GM19452 (cell line): Measurements from ENCODE around the gene CRIP2.

Source experiments
- ATAC-seq: cut with Tn5 transposase; IDR thresholded peaks from one replicate; pipeline ENCODE4 v1.9.1; 2021; ENCODE audit not compliant: unreplicated experiment

Gene CRIP2

DNA sequence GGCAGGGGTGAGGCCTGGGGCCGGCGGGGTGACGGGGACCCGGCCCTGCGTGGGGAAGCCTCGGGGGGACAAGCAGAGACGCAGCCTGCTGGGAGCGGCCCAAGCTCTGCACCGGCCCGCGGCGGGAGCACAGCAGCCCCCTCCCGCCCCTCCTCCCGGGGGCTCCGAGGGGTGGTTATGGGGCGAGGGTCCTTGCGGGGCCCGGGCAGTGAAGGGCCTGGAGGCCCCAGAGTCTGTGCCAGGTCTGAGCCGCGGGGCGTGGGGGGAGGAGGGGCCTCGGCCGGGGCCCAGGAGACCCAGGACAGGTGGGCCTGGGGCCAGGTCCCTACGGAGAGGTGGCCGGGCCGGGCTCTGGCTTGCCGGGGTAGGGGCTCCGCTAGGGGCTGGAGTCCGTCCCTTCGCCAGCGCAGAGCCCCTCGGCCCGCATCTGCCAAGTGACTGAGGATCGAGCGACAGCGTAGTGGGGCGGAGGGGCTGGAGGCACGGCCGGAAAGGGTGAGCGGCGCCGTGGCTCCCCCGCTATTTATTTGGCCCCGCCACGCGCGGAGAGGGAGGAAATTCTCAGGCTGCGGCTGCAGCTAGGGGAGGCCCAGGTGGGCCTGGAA, 52.3 kb downstream of the CRIP2 start:
- ATAC-seq = no peak

DNA sequence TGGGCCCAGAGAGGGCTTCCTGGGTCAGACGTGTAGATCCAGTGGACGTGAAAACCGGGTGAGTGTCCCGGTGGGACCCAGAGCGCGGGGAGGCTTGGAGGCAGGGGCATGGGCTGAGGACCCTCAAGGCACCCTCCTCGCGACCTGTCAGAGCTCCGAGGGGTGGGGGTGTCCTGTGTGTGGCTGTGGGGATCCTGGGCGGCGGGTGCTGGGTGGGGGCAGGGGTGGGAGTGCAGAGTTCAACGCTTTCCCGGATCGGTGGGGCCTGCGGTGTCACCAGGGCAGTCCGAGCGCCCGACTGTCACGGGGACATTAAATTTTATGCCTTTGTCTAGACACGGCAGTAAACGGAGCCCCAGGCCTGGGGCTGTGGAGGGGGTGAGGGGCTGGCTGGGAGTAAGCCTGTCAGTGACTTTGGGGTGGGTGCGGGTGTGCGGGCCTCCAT, 52.8 kb downstream of the CRIP2 start:
- no peak for ATAC-seq

DNA sequence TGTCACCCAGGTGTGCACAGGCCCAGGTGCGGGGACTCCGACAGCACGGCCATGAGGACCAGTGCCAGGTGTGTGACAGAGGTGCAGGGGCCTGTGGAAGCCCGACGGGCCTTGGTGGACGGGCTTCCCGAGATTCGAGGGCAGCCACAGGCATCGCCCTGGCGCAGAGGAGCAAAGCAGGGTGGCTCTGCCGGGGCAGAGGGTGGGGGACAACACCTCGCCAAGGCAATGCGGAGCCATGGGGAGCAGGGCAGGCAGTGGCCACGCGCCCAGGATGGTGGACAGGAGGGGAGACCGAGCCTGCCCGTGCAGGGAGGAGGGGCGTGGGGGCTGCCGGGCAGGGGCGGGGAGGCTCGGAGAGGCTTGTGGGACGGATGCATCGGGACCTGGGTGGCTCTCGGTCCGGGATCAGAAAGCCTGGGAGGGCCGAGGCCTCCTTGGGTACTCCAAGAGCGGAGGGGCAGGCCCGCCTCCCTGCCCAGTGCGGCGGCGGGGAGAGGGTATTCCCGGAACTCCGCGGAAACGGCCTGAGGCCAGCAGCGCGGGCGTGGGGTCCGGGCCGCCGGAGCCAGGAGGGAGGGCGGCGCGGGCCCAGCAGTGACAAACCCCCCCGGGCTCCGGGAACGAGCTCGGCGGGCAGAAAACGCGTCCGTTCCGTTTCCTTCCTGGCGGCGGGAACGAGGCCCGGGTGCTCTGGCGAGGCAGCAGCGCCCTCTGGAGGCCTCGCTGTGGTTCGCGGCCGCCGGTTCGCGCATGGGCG, 53.4 kb downstream of the CRIP2 start:
- ATAC-seq = no peak

DNA sequence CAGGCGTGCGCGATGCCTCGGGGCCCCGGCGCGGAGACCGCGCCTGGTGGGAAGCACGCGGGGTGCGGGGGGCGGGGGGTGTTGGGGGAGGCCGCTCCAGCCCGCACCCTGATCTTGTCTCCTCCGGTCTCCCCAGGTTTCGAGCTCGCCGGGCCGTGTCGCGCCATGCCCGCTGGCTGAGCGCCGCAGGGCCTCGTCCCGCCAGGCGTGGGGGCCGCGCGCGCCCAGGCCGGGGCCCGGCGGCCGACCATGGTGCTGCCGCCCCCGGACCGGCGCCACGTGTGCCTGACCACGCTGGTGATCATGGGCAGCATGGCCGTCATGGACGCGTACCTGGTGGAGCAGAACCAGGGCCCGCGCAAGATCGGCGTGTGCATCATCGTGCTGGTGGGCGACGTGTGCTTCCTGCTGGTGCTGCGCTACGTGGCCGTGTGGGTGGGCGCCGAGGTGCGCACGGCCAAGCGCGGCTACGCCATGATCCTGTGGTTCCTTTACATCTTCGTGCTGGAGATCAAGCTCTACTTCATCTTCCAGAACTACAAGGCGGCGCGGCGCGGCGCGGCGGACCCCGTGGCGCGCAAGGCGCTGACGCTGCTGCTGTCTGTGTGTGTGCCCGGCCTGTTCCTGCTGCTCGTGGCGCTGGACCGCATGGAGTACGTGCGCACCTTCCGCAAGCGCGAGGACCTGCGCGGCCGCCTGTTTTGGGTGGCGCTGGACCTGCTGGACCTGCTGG, 54.1 kb downstream of the CRIP2 start:
- ATAC-seq = no peak

DNA sequence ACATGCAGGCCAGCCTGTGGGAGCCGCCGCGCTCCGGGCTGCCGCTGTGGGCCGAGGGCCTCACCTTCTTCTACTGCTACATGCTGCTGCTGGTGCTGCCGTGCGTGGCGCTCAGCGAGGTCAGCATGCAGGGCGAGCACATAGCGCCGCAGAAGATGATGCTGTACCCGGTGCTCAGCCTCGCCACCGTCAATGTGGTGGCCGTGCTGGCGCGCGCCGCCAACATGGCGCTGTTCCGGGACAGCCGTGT, 54.6 kb downstream of the CRIP2 start:
- ATAC-seq = no peak
